Neural progenitor cell (in vitro differentiated cells): ENCODE measurements around the gene LETMD1. TPM values are rescaled to one million over a fixed set of nuclear protein-coding genes. Genes with fewer than 3 reads are reported as not detected.
"Not testable (repeated sequence)": the region's sequence is repeated elsewhere in the genome, so short reads cannot be mapped to it uniquely, and the experiment has no call there.

Experiments used
- DNase-seq: peaks from one replicate; pipeline ENCODE4 v3.0.0-alpha.2; 2016; ENCODE audit warnings: low spot score
- H2AFZ ChIP-seq: fragments of 200-600 bp; sonication (generic); replicated peaks from 2 replicates; pipeline ENCODE4 v1.6.1; 2016; ENCODE audit warnings: antibody characterized with exemption
- H3F3A ChIP-seq: fragments of 200-600 bp; sonication (generic); 2 replicates; pipeline ENCODE4 v1.6.1; 2016; ENCODE audit warnings: antibody characterized with exemption, low read depth
- H3K27ac ChIP-seq: fragments of 200-600 bp; sonication (generic); 2 replicates; pipeline ENCODE4 v1.5.1; 2016; ENCODE audit warnings: mild to moderate bottlenecking
- H3K27me3 ChIP-seq: fragments of 200-600 bp; sonication (generic); 2 replicates; pipeline ENCODE4 v1.6.1; 2016; ENCODE audit warnings: mild to moderate bottlenecking, moderate library complexity
- H3K36me3 ChIP-seq: fragments of 200-600 bp; sonication (generic); 2 replicates; pipeline ENCODE4 v1.5.1; 2016
- H3K4me1 ChIP-seq: fragments of 200-600 bp; sonication (generic); 2 replicates; pipeline ENCODE4 v1.6.1; 2016; ENCODE audit warnings: mixed run types
- H3K4me2 ChIP-seq: fragments of 200-600 bp; sonication (generic); 2 replicates; pipeline ENCODE4 v1.6.1; 2016
- H3K4me3 ChIP-seq: fragments of 200-600 bp; sonication (generic); 2 replicates; pipeline ENCODE4 v1.5.1; 2016
- H3K79me2 ChIP-seq: fragments of 200-600 bp; sonication (generic); 2 replicates; pipeline ENCODE4 v1.6.1; 2016; ENCODE audit warnings: low read depth
- H3K9ac ChIP-seq: fragments of 200-600 bp; sonication (generic); 2 replicates; pipeline ENCODE4 v1.6.1; 2016
- H3K9me3 ChIP-seq: fragments of 200-600 bp; sonication (generic); 2 replicates; pipeline ENCODE4 v1.5.1; 2016; ENCODE audit warnings: low read depth
- H4K20me1 ChIP-seq: fragments of 200-600 bp; sonication (generic); 2 replicates; pipeline ENCODE4 v1.6.1; 2016; ENCODE audit warnings: low read depth
- H3K27ac Mint-ChIP-seq: 3 replicates; pipeline ENCODE4 v1.8.0; 2021; ENCODE audit warnings: mixed read lengths
- H3K27me3 Mint-ChIP-seq: 2 replicates; pipeline ENCODE4 v1.8.0; 2022; ENCODE audit warnings: low read depth, mild to moderate bottlenecking, inconsistent platforms, moderate library complexity, mixed read lengths; ENCODE audit not compliant: insufficient read depth
- H3K36me3 Mint-ChIP-seq: 3 replicates; pipeline ENCODE4 v1.8.0; 2021; ENCODE audit warnings: mixed read lengths
- H3K4me1 Mint-ChIP-seq: 3 replicates; pipeline ENCODE4 v1.8.0; 2021; ENCODE audit warnings: mixed read lengths
- H3K4me3 Mint-ChIP-seq: 3 replicates; pipeline ENCODE4 v1.8.0; 2021; ENCODE audit warnings: mild to moderate bottlenecking, moderate library complexity, mixed read lengths
- H3K9me3 Mint-ChIP-seq: 3 replicates; pipeline ENCODE4 v1.8.0; 2020; ENCODE audit warnings: mixed read lengths
- CTCF ChIP-seq: fragments of 200-600 bp; sonication (generic); IDR thresholded peaks from 2 replicates; pipeline ENCODE4 v1.5.1; 2017; ENCODE audit warnings: antibody characterized with exemption, mild to moderate bottlenecking
- EZH2 ChIP-seq: fragments of 200-600 bp; sonication (generic); IDR thresholded peaks from 2 replicates; pipeline ENCODE4 v1.6.1; 2017; ENCODE audit warnings: antibody characterized with exemption, mild to moderate bottlenecking, moderate library complexity
- EZH2phosphoT487 ChIP-seq: fragments of 200-600 bp; sonication (generic); IDR thresholded peaks from 2 replicates; pipeline ENCODE4 v1.6.1; 2017; ENCODE audit warnings: antibody characterized with exemption
- total RNA-seq: library from RNA; depleted of rRNA; stranded (reverse); fragments of >200 nt; gene quantifications from 2 replicates; pipeline ENCODE4 v1.2.3, GENCODE V29; 2015; ENCODE audit warnings: low replicate concordance

LETMD1 gene
- total RNA-seq, 1 donor from 2014 or later, result 40.9 TPM

GRCh38 chr12:51011955-51012354, 36.2 kb upstream of the LETMD1 start:
- Histone ChIP-seq H3K27me3 (no peaks in the 10 kb centered on the region), H3K79me2 (peaks cover 93% of the 10 kb centered on the region), H3K36me3 (no peaks in the 10 kb centered on the region), H3F3A (peaks cover 14% of the 10 kb centered on the region), H4K20me1 (peaks cover 22% of the 10 kb centered on the region), H2AFZ (no peak overlapping the region), H3K4me3 (no peak overlapping the region), H3K9ac (no peak overlapping the region), H3K9me3 (no peaks in the 10 kb centered on the region), H3K4me2 (peak overlapping the region; percentile 61), H3K4me1 (peaks cover 32% of the 10 kb centered on the region), H3K27ac (no peak overlapping the region)
- peak overlapping the region; percentile 37 for H3K27ac Mint-ChIP-seq
- H3K4me3 Mint-ChIP-seq, result no peak overlapping the region
- H3K27me3 Mint-ChIP-seq, result peaks cover 2% of the 10 kb centered on the region
- H3K4me1 Mint-ChIP-seq, result peaks cover 26% of the 10 kb centered on the region
- peaks cover 9% of the 10 kb centered on the region for H3K36me3 Mint-ChIP-seq
- TF ChIP-seq EZH2phosphoT487 (no peak), CTCF (no peak), EZH2 (no peak)
- peak; percentile 82 for DNase-seq
- H3K9me3 Mint-ChIP-seq, result no peaks in the 10 kb centered on the region

- H3K27ac ChIP-seq, result peak overlapping the region; percentile 33
- peaks cover 14% of the 10 kb centered on the region for H3F3A ChIP-seq
- H3K27me3 ChIP-seq, result no peaks in the 10 kb centered on the region
- H3K9ac ChIP-seq, result no peak overlapping the region
- peak overlapping the region; percentile 61 for H3K4me2 ChIP-seq
- no peak overlapping the region for H3K27ac Mint-ChIP-seq
- no peaks in the 10 kb centered on the region for H3K9me3 ChIP-seq
- H3K79me2 ChIP-seq, result peaks cover 98% of the 10 kb centered on the region
- peaks cover 27% of the 10 kb centered on the region for H4K20me1 ChIP-seq
- H3K36me3 ChIP-seq, result no peaks in the 10 kb centered on the region
- no peak for DNase-seq
- H3K27me3 Mint-ChIP-seq, result peaks cover 2% of the 10 kb centered on the region
- peaks cover 32% of the 10 kb centered on the region for H3K4me1 ChIP-seq
- H3K9me3 Mint-ChIP-seq, result no peaks in the 10 kb centered on the region
- H3K4me1 Mint-ChIP-seq, result peaks cover 26% of the 10 kb centered on the region
- H3K4me3 ChIP-seq, result no peak overlapping the region
- TF ChIP-seq CTCF (no peak), EZH2 (no peak), EZH2phosphoT487 (no peak)
- no peak overlapping the region for H2AFZ ChIP-seq
- no peak overlapping the region for H3K4me3 Mint-ChIP-seq
- peaks cover 5% of the 10 kb centered on the region for H3K36me3 Mint-ChIP-seq
Observed at GRCh38 chr12:51012570-51013236, 35.4 kb upstream of the LETMD1 start.

GRCh38 chr12:51013441-51013840, 34.7 kb upstream of the LETMD1 start:
- Histone ChIP-seq H3K27ac (no peak overlapping the region), H3F3A (peaks cover 14% of the 10 kb centered on the region), H3K4me1 (peaks cover 32% of the 10 kb centered on the region), H3K79me2 (peaks cover 100% of the 10 kb centered on the region), H3K4me3 (no peak overlapping the region), H3K9me3 (no peaks in the 10 kb centered on the region), H2AFZ (no peak overlapping the region), H3K36me3 (no peaks in the 10 kb centered on the region), H3K27me3 (no peaks in the 10 kb centered on the region), H3K9ac (no peak overlapping the region), H4K20me1 (peaks cover 27% of the 10 kb centered on the region), H3K4me2 (no peak overlapping the region)
- Mint-ChIP-seq H3K27me3 (peaks cover 2% of the 10 kb centered on the region), H3K4me1 (peaks cover 26% of the 10 kb centered on the region), H3K27ac (no peak overlapping the region), H3K9me3 (no peaks in the 10 kb centered on the region), H3K4me3 (no peak overlapping the region), H3K36me3 (peaks cover 4% of the 10 kb centered on the region)
- no peak for TF ChIP-seq CTCF
- no peak for TF ChIP-seq EZH2phosphoT487
- TF ChIP-seq EZH2, result no peak
- no peak for DNase-seq

GRCh38 chr12:51014467-51014866, 33.7 kb upstream of the LETMD1 start:
- Histone ChIP-seq H3K27ac (peak overlapping the region; percentile 45), H3K79me2 (peaks cover 100% of the 10 kb centered on the region), H3K4me1 (peaks cover 24% of the 10 kb centered on the region), H3F3A (peaks cover 14% of the 10 kb centered on the region), H4K20me1 (peaks cover 26% of the 10 kb centered on the region)
- not testable (repeated sequence) for H3K27ac Mint-ChIP-seq, DNase-seq, H3K27me3 ChIP-seq, H3K4me3 ChIP-seq, H3K36me3 Mint-ChIP-seq, H3K4me3 Mint-ChIP-seq, H3K36me3 ChIP-seq, H3K9me3 ChIP-seq, H2AFZ ChIP-seq, H3K9ac ChIP-seq, H3K4me2 ChIP-seq, H3K27me3 Mint-ChIP-seq, H3K9me3 Mint-ChIP-seq
- H3K4me1 Mint-ChIP-seq, result peaks cover 23% of the 10 kb centered on the region
